Stimulated activated naive B cell treated with anti-CD40 and anti-IgM and Interleukin-4, amounts not matched to agents 10 μg/mL and 1 μg/mL and 100 μg/mL, for 72 hours (primary cell): ENCODE data around the gene BACE2.
A peak's percentile ranks its signal among the peaks of the same experiment; 100 is the strongest.

Experiments
- ATAC-seq, 2 donors: fragments of 150-1000 bp; cut with Tn5 transposase; replicated peaks; 2 replicates each; pipeline ENCODE4 v1.10.0; 2021; ENCODE audit warnings: moderate library complexity in 1 of 2
- DNase-seq: peaks from one replicate; pipeline ENCODE4 v3.0.0; 2021
- H3K27ac Mint-ChIP-seq: one replicate; pipeline ENCODE4 v1.8.0; 2022; ENCODE audit warnings: mild to moderate bottlenecking, mixed read lengths
- H3K27me3 Mint-ChIP-seq, 2 donors: one replicate each; pipeline ENCODE4 v1.8.0; 2022; ENCODE audit warnings: mixed read lengths in 2 of 2
- H3K36me3 Mint-ChIP-seq, 2 donors: one replicate each; pipeline ENCODE4 v1.8.0; 2022; ENCODE audit warnings: mixed read lengths in 2 of 2, mild to moderate bottlenecking in 1 of 2
- H3K4me1 Mint-ChIP-seq, 2 donors: one replicate each; pipeline ENCODE4 v1.8.0; 2022; ENCODE audit warnings: mixed read lengths in 2 of 2, mild to moderate bottlenecking in 1 of 2
- H3K4me3 Mint-ChIP-seq, 2 donors: one replicate each; pipeline ENCODE4 v1.8.0; 2022; ENCODE audit warnings: mild to moderate bottlenecking in 2 of 2, mixed read lengths in 2 of 2, moderate library complexity in 1 of 2
- H3K9me3 Mint-ChIP-seq, 2 donors: one replicate each; pipeline ENCODE4 v1.8.0; 2022; ENCODE audit warnings: mixed read lengths in 2 of 2, mild to moderate bottlenecking in 1 of 2

Gene BACE2

GRCh38 chr21:41167348-41168342 is at the start of gene BACE2:
Gene BACE2 (plus strand): TSS chr21:41168160. CDS start chr21:41168264, 104 bp downstream.
- Mint-ChIP-seq H3K4me1 (peaks cover 9 to 12% of the 10 kb centered on the region in 2 donors), H3K27me3 (peaks cover 31 to 39% of the 10 kb centered on the region in 2 donors), H3K27ac (peak within 1 kb of the TSS; percentile 81), H3K4me3 (peak within 1 kb of the TSS; percentile 81 to 84), H3K36me3 (peaks cover under 1 to 2% of the 10 kb centered on the region in 2 donors), H3K9me3 (no peaks in the 10 kb centered on the region)
- peak; percentile 79 to 82 for ATAC-seq
- peak; percentile 50 for DNase-seq

- ATAC-seq (no peak), DNase-seq (no peak)
- Mint-ChIP-seq H3K4me3 (no peak overlapping the region), H3K4me1 (no peaks in the 10 kb centered on the region), H3K9me3 (no peaks in the 10 kb centered on the region), H3K36me3 (no peaks in the 10 kb centered on the region), H3K27ac (no peak overlapping the region), H3K27me3 (peaks cover 8 to 28% of the 10 kb centered on the region in 2 donors)
Observed at GRCh38 chr21:41119901-41120300, 48.1 kb upstream of the BACE2 start.

- Mint-ChIP-seq H3K9me3 (no peaks in the 10 kb centered on the region), H3K4me1 (no peaks in the 10 kb centered on the region), H3K4me3 (no peak overlapping the region), H3K36me3 (no peaks in the 10 kb centered on the region), H3K27ac (no peak overlapping the region), H3K27me3 (peaks cover 8 to 28% of the 10 kb centered on the region in 2 donors)
- DNase-seq = no peak
- no peak for ATAC-seq
Observed at GRCh38 chr21:41120997-41121396, 47.0 kb upstream of the BACE2 start.

- DNase-seq = peak; percentile 40
Observed at GRCh38 chr21:41121785-41122415, 46.1 kb upstream of the BACE2 start.

GRCh38 chr21:41124641-41125201 is 43.2 kb upstream of the BACE2 start:
- H3K4me3 Mint-ChIP-seq = no peak overlapping the region
- H3K27ac Mint-ChIP-seq = no peak overlapping the region

More at GRCh38 chr21:41121785-41122415, 46.1 kb upstream of the BACE2 start:
- H3K36me3 Mint-ChIP-seq = no peaks in the 10 kb centered on the region
- no peak overlapping the region for H3K4me3 Mint-ChIP-seq
- ATAC-seq = peak; percentile 76 to 79
- H3K4me1 Mint-ChIP-seq = no peaks in the 10 kb centered on the region
- no peaks in the 10 kb centered on the region for H3K9me3 Mint-ChIP-seq
- no peak overlapping the region for H3K27ac Mint-ChIP-seq
- H3K27me3 Mint-ChIP-seq = peaks cover 8 to 30% of the 10 kb centered on the region in 2 donors

GRCh38 chr21:41128981-41129380 is 39.0 kb upstream of the BACE2 start:
- DNase-seq = no peak
- Mint-ChIP-seq H3K36me3 (no peaks in the 10 kb centered on the region), H3K27ac (no peak overlapping the region), H3K27me3 (peaks cover 11 to 27% of the 10 kb centered on the region in 2 donors), H3K4me3 (no peak overlapping the region), H3K4me1 (peaks cover 0 to 4% of the 10 kb centered on the region in 2 donors), H3K9me3 (peaks cover 5 to 7% of the 10 kb centered on the region in 2 donors)
- ATAC-seq = no peak

More at GRCh38 chr21:41124641-41125201, 43.2 kb upstream of the BACE2 start:
- ATAC-seq = no peak
- H3K9me3 Mint-ChIP-seq = peaks cover 5 to 7% of the 10 kb centered on the region in 2 donors
- DNase-seq = no peak
- no peaks in the 10 kb centered on the region for H3K4me1 Mint-ChIP-seq
- H3K36me3 Mint-ChIP-seq = no peaks in the 10 kb centered on the region
- H3K27me3 Mint-ChIP-seq = peaks cover 19 to 39% of the 10 kb centered on the region in 2 donors

- Mint-ChIP-seq H3K9me3 (peaks cover 5 to 7% of the 10 kb centered on the region in 2 donors), H3K27me3 (peaks cover 23 to 38% of the 10 kb centered on the region in 2 donors), H3K27ac (no peak overlapping the region), H3K4me3 (no peak overlapping the region), H3K36me3 (no peaks in the 10 kb centered on the region), H3K4me1 (peaks cover 0 to 4% of the 10 kb centered on the region in 2 donors)
- DNase-seq = no peak
- no peak for ATAC-seq
Observed at GRCh38 chr21:41130883-41131282, 37.1 kb upstream of the BACE2 start.

GRCh38 chr21:41133874-41134522 is 34.0 kb upstream of the BACE2 start:
- H3K27me3 Mint-ChIP-seq = peaks cover 21 to 37% of the 10 kb centered on the region in 2 donors
- no peaks in the 10 kb centered on the region for H3K36me3 Mint-ChIP-seq
- H3K4me3 Mint-ChIP-seq = no peak overlapping the region
- ATAC-seq (peak in 1 of 2 donors; percentile 55), DNase-seq (no peak)
- H3K9me3 Mint-ChIP-seq = peaks cover 4 to 6% of the 10 kb centered on the region in 2 donors
- peaks cover 0 to 4% of the 10 kb centered on the region in 2 donors for H3K4me1 Mint-ChIP-seq
- no peak overlapping the region for H3K27ac Mint-ChIP-seq

GRCh38 chr21:41135746-41136145 is 32.2 kb upstream of the BACE2 start:
- Mint-ChIP-seq H3K9me3 (no peaks in the 10 kb centered on the region), H3K27ac (no peak overlapping the region), H3K36me3 (no peaks in the 10 kb centered on the region), H3K4me1 (peaks cover 0 to 4% of the 10 kb centered on the region in 2 donors), H3K27me3 (peaks cover 21 to 35% of the 10 kb centered on the region in 2 donors), H3K4me3 (no peak overlapping the region)
- DNase-seq = no peak
- ATAC-seq = no peak

- H3K9me3 Mint-ChIP-seq = no peaks in the 10 kb centered on the region
- peaks cover 0 to 2% of the 10 kb centered on the region in 2 donors for H3K4me1 Mint-ChIP-seq
Observed at GRCh38 chr21:41136286-41136685, 31.7 kb upstream of the BACE2 start.

GRCh38 chr21:41137401-41137800 is 30.6 kb upstream of the BACE2 start:
- no peak for DNase-seq
- Mint-ChIP-seq H3K27ac (no peak overlapping the region), H3K27me3 (peaks cover 26 to 31% of the 10 kb centered on the region in 2 donors), H3K36me3 (no peaks in the 10 kb centered on the region), H3K9me3 (no peaks in the 10 kb centered on the region), H3K4me3 (no peak overlapping the region), H3K4me1 (peaks cover 0 to 2% of the 10 kb centered on the region in 2 donors)
- ATAC-seq = no peak

More at GRCh38 chr21:41136286-41136685, 31.7 kb upstream of the BACE2 start:
- H3K27me3 Mint-ChIP-seq = peaks cover 22 to 36% of the 10 kb centered on the region in 2 donors
- DNase-seq (no peak), ATAC-seq (no peak)
- H3K36me3 Mint-ChIP-seq = no peaks in the 10 kb centered on the region
- no peak overlapping the region for H3K27ac Mint-ChIP-seq
- H3K4me3 Mint-ChIP-seq = no peak overlapping the region

- Mint-ChIP-seq H3K36me3 (no peaks in the 10 kb centered on the region), H3K9me3 (no peaks in the 10 kb centered on the region), H3K27me3 (peaks cover 24 to 34% of the 10 kb centered on the region in 2 donors), H3K27ac (no peak overlapping the region), H3K4me3 (no peak overlapping the region), H3K4me1 (peaks cover 0 to 2% of the 10 kb centered on the region in 2 donors)
- ATAC-seq = no peak
- no peak for DNase-seq
Observed at GRCh38 chr21:41137889-41138288, 30.1 kb upstream of the BACE2 start.

GRCh38 chr21:41138711-41139110 is 29.2 kb upstream of the BACE2 start:
- ATAC-seq = no peak

GRCh38 chr21:41139275-41139674 is 28.7 kb upstream of the BACE2 start:
- Mint-ChIP-seq H3K27ac (no peak overlapping the region), H3K4me3 (no peak overlapping the region), H3K4me1 (no peaks in the 10 kb centered on the region), H3K36me3 (no peaks in the 10 kb centered on the region), H3K27me3 (peaks cover 30 to 34% of the 10 kb centered on the region in 2 donors), H3K9me3 (no peaks in the 10 kb centered on the region)
- ATAC-seq (no peak), DNase-seq (no peak)

More at GRCh38 chr21:41138711-41139110, 29.2 kb upstream of the BACE2 start:
- Mint-ChIP-seq H3K4me1 (peaks cover 0 to 2% of the 10 kb centered on the region in 2 donors), H3K4me3 (no peak overlapping the region), H3K27ac (no peak overlapping the region), H3K27me3 (peaks cover 25 to 34% of the 10 kb centered on the region in 2 donors), H3K9me3 (no peaks in the 10 kb centered on the region), H3K36me3 (no peaks in the 10 kb centered on the region)
- no peak for DNase-seq
